ENCODE data around the gene RNF145. TPM values are rescaled to one million over a fixed set of nuclear protein-coding genes. Genes with fewer than 3 reads are reported as not detected.
"Not testable (repeated sequence)": the region's sequence is repeated elsewhere in the genome, so short reads cannot be mapped to it uniquely, and the experiment has no call there.

The RNF145 gene
- total RNA-seq, 1 donor from 2014 or later: 179 TPM

- peaks cover 24% of the 10 kb centered on the region for H3K4me1 Mint-ChIP-seq (ENCODE audit: low read depth)
- DNase-seq (ENCODE audit: low spot score); H3K4me3 Mint-ChIP-seq; intact Hi-C loops (cut with micrococcal nuclease); H3K27ac Mint-ChIP-seq; H3K36me3 Mint-ChIP-seq (ENCODE audit: low read depth); H3K27me3 Mint-ChIP-seq (ENCODE audit: insufficient read depth); H3K9me3 Mint-ChIP-seq: not testable (repeated sequence)
Observed at GRCh38 chr5:159235871-159236520, 26.6 kb upstream of the RNF145 start.

GRCh38 chr5:159231167-159231566 lies 21.8 kb upstream of the RNF145 start:
- no peaks in the 10 kb centered on the region for H3K36me3 Mint-ChIP-seq (ENCODE audit: low read depth)
- H3K9me3 Mint-ChIP-seq: no peaks in the 10 kb centered on the region
- no peak overlapping the region for H3K27ac Mint-ChIP-seq
- no peak overlapping the region for H3K4me3 Mint-ChIP-seq
- DNase-seq (ENCODE audit: low spot score): no peak
- intact Hi-C loops (cut with micrococcal nuclease): no loop called here
- H3K4me1 Mint-ChIP-seq (ENCODE audit: low read depth): no peaks in the 10 kb centered on the region
- peaks cover 5% of the 10 kb centered on the region for H3K27me3 Mint-ChIP-seq (ENCODE audit: insufficient read depth)

- intact Hi-C loops (cut with micrococcal nuclease): no loop called here
- no peak for DNase-seq (ENCODE audit: low spot score)
- H3K27me3 Mint-ChIP-seq (ENCODE audit: insufficient read depth): peaks cover 5% of the 10 kb centered on the region
- no peaks in the 10 kb centered on the region for H3K9me3 Mint-ChIP-seq
- H3K4me1 Mint-ChIP-seq (ENCODE audit: low read depth): no peaks in the 10 kb centered on the region
- no peak overlapping the region for H3K27ac Mint-ChIP-seq
- H3K36me3 Mint-ChIP-seq (ENCODE audit: low read depth): no peaks in the 10 kb centered on the region
- no peak overlapping the region for H3K4me3 Mint-ChIP-seq
Observed at GRCh38 chr5:159230657-159231056, 21.3 kb upstream of the RNF145 start.

- DNase-seq (ENCODE audit: low spot score); H3K4me1 Mint-ChIP-seq (ENCODE audit: low read depth); H3K27me3 Mint-ChIP-seq (ENCODE audit: insufficient read depth); H3K9me3 Mint-ChIP-seq; H3K36me3 Mint-ChIP-seq (ENCODE audit: low read depth); intact Hi-C loops (cut with micrococcal nuclease); H3K4me3 Mint-ChIP-seq; H3K27ac Mint-ChIP-seq: not testable (repeated sequence)
Observed at GRCh38 chr5:159228097-159228496, 18.7 kb upstream of the RNF145 start.

- intact Hi-C loops (cut with micrococcal nuclease): no loop called here
- peaks cover 5% of the 10 kb centered on the region for H3K27me3 Mint-ChIP-seq (ENCODE audit: insufficient read depth)
- H3K4me1 Mint-ChIP-seq (ENCODE audit: low read depth): peaks cover 4% of the 10 kb centered on the region
Observed at GRCh38 chr5:159227452-159227851, 18.1 kb upstream of the RNF145 start.

GRCh38 chr5:159226451-159226850 lies 17.1 kb upstream of the RNF145 start:
- H3K4me1 Mint-ChIP-seq (ENCODE audit: low read depth): peaks cover 4% of the 10 kb centered on the region
- H3K4me3 Mint-ChIP-seq: no peak overlapping the region
- H3K27ac Mint-ChIP-seq: no peak overlapping the region
- H3K9me3 Mint-ChIP-seq: no peaks in the 10 kb centered on the region
- intact Hi-C loops (cut with micrococcal nuclease): no loop called here
- H3K36me3 Mint-ChIP-seq (ENCODE audit: low read depth): peaks cover 2% of the 10 kb centered on the region
- no peak for DNase-seq (ENCODE audit: low spot score)
- H3K27me3 Mint-ChIP-seq (ENCODE audit: insufficient read depth): peaks cover 2% of the 10 kb centered on the region

More at GRCh38 chr5:159227452-159227851, 18.1 kb upstream of the RNF145 start:
- Mint-ChIP-seq H3K9me3 (no peaks in the 10 kb centered on the region), H3K27ac (no peak overlapping the region), H3K36me3 (ENCODE audit: low read depth) (peaks cover 2% of the 10 kb centered on the region), H3K4me3 (no peak overlapping the region)
- DNase-seq (ENCODE audit: low spot score): no peak

- Mint-ChIP-seq H3K27me3 (ENCODE audit: insufficient read depth) (no peaks in the 10 kb centered on the region), H3K4me1 (ENCODE audit: low read depth) (peaks cover 4% of the 10 kb centered on the region), H3K36me3 (ENCODE audit: low read depth) (peaks cover 2% of the 10 kb centered on the region), H3K9me3 (no peaks in the 10 kb centered on the region), H3K27ac (no peak overlapping the region), H3K4me3 (no peak overlapping the region)
- no peak for DNase-seq (ENCODE audit: low spot score)
- intact Hi-C loops (cut with micrococcal nuclease): no loop called here
Observed at GRCh38 chr5:159224471-159224870, 15.1 kb upstream of the RNF145 start.

- Mint-ChIP-seq H3K27ac (no peak overlapping the region), H3K36me3 (ENCODE audit: low read depth) (peaks cover 2% of the 10 kb centered on the region), H3K4me1 (ENCODE audit: low read depth) (peaks cover 4% of the 10 kb centered on the region), H3K9me3 (no peaks in the 10 kb centered on the region), H3K27me3 (ENCODE audit: insufficient read depth) (no peaks in the 10 kb centered on the region), H3K4me3 (no peak overlapping the region)
- DNase-seq (ENCODE audit: low spot score): no peak
- intact Hi-C loops (cut with micrococcal nuclease): no loop called here
Observed at GRCh38 chr5:159223469-159223868, 14.1 kb upstream of the RNF145 start.

GRCh38 chr5:159220206-159220605 lies 10.9 kb upstream of the RNF145 start:
- Mint-ChIP-seq H3K4me1 (ENCODE audit: low read depth) (peaks cover 16% of the 10 kb centered on the region), H3K4me3 (no peak overlapping the region), H3K27ac (no peak overlapping the region), H3K9me3 (no peaks in the 10 kb centered on the region), H3K27me3 (ENCODE audit: insufficient read depth) (peaks cover 3% of the 10 kb centered on the region), H3K36me3 (ENCODE audit: low read depth) (peaks cover 2% of the 10 kb centered on the region)
- intact Hi-C loops (cut with micrococcal nuclease): no loop called here
- no peak for DNase-seq (ENCODE audit: low spot score)

- no peak for DNase-seq (ENCODE audit: low spot score)
- Mint-ChIP-seq H3K27ac (no peak overlapping the region), H3K36me3 (ENCODE audit: low read depth) (no peaks in the 10 kb centered on the region), H3K9me3 (no peaks in the 10 kb centered on the region), H3K27me3 (ENCODE audit: insufficient read depth) (peaks cover 8% of the 10 kb centered on the region), H3K4me1 (ENCODE audit: low read depth) (peaks cover 12% of the 10 kb centered on the region), H3K4me3 (no peak overlapping the region)
- intact Hi-C loops (cut with micrococcal nuclease): no loop called here
Observed at GRCh38 chr5:159218595-159219023, 9.3 kb upstream of the RNF145 start.

GRCh38 chr5:159217236-159217635 lies 7.9 kb upstream of the RNF145 start:
- peaks cover 8% of the 10 kb centered on the region for H3K27me3 Mint-ChIP-seq (ENCODE audit: insufficient read depth)
- H3K9me3 Mint-ChIP-seq: no peaks in the 10 kb centered on the region
- intact Hi-C loops (cut with micrococcal nuclease): loop anchor here (1.0 kb wide), 2 partner anchors 23 to 241 kb away; no protein-coding TSS in a partner anchor
- peaks cover 17% of the 10 kb centered on the region for H3K4me1 Mint-ChIP-seq (ENCODE audit: low read depth)
- H3K27ac Mint-ChIP-seq: peak overlapping the region; percentile 76
- no peak for DNase-seq (ENCODE audit: low spot score)
- H3K4me3 Mint-ChIP-seq: no peak overlapping the region
- no peaks in the 10 kb centered on the region for H3K36me3 Mint-ChIP-seq (ENCODE audit: low read depth)

GRCh38 chr5:159216454-159216853 lies 7.1 kb upstream of the RNF145 start:
- Mint-ChIP-seq H3K36me3 (ENCODE audit: low read depth) (no peaks in the 10 kb centered on the region), H3K27me3 (ENCODE audit: insufficient read depth) (peaks cover 8% of the 10 kb centered on the region), H3K4me1 (ENCODE audit: low read depth) (peaks cover 17% of the 10 kb centered on the region), H3K4me3 (no peak overlapping the region), H3K9me3 (no peaks in the 10 kb centered on the region), H3K27ac (peak overlapping the region; percentile 24)
- no peak for DNase-seq (ENCODE audit: low spot score)
- intact Hi-C loops (cut with micrococcal nuclease): no loop called here

- peaks cover 8% of the 10 kb centered on the region for H3K27me3 Mint-ChIP-seq (ENCODE audit: insufficient read depth)
- H3K4me1 Mint-ChIP-seq (ENCODE audit: low read depth): peaks cover 18% of the 10 kb centered on the region
- no peaks in the 10 kb centered on the region for H3K36me3 Mint-ChIP-seq (ENCODE audit: low read depth)
- intact Hi-C loops (cut with micrococcal nuclease): no loop called here
- no peak for DNase-seq (ENCODE audit: low spot score)
- no peak overlapping the region for H3K27ac Mint-ChIP-seq
- no peak overlapping the region for H3K4me3 Mint-ChIP-seq
- H3K9me3 Mint-ChIP-seq: no peaks in the 10 kb centered on the region
Observed at GRCh38 chr5:159215886-159216285, 6.5 kb upstream of the RNF145 start.
